HEK293 (cell line): ENCODE results near the gene TERC.

Source experiments
- CTCF ChIA-PET: fragments of 350-600 bp; formaldehyde crosslinking; extraction: SDS; loops from one replicate; lab custom pipeline; 2021; ENCODE audit warnings: antibody characterized with exemption; lab: Yijun Ruan, JAX
- POLR2A ChIA-PET: fragments of 300-600 bp; formaldehyde crosslinking; extraction: SDS; loops from one replicate; lab custom pipeline; 2020; ENCODE audit warnings: antibody characterized with exemption, inconsistent platforms; lab: Yijun Ruan, JAX
- H3K27ac ChIP-seq: fragments of 200-500 bp; sonication (Bioruptor generic); 2 replicates; pipeline ENCODE4 v1.5.1; 2014; ENCODE audit warnings: low read depth, low read length, control low read depth, inconsistent platforms; ENCODE audit errors: extremely low read depth
- H3K36me3 ChIP-seq, 2 experiments: fragments of 200-500 bp in 1 of 2; sonication (Bioruptor generic) in 1 of 2; 1 replicate in 1 of 2; 2 replicates in 1 of 2; pipeline ENCODE4 v1.5.1; 2014 to 2017; ENCODE audit warnings: inconsistent platforms in 2 of 2, low read length in 2 of 2; ENCODE audit not compliant: control insufficient read depth in 2 of 2, insufficient read depth in 1 of 2
- H3K4me1 ChIP-seq: fragments of 200-500 bp; sonication (Bioruptor generic); 2 replicates; pipeline ENCODE4 v1.5.1; 2014; ENCODE audit warnings: mild to moderate bottlenecking, low read length, inconsistent platforms; ENCODE audit not compliant: control insufficient read depth, insufficient read depth
- H3K4me3 ChIP-seq: 2 replicates; pipeline ENCODE4 v1.5.1; 2011; ENCODE audit warnings: low read depth, mild to moderate bottlenecking, control low read depth, low read length, moderate library complexity
- H3K9me3 ChIP-seq: fragments of 200-500 bp; sonication (Bioruptor generic); 2 replicates; pipeline ENCODE4 v1.5.1; 2014; ENCODE audit warnings: low read depth, low read length, inconsistent platforms; ENCODE audit not compliant: control insufficient read depth, insufficient read depth
- EGR2 ChIP-seq: fragments of 450-650 bp; formaldehyde crosslinking; IDR thresholded peaks from 2 replicates; pipeline ENCODE4 v1.5.1; 2016; ENCODE audit warnings: low read depth, missing biosample characterization, missing genetic modification characterization
- PRDM1 ChIP-seq: fragments of 450-650 bp; formaldehyde crosslinking; IDR thresholded peaks from 2 replicates; pipeline ENCODE4; 2016; ENCODE audit warnings: missing biosample characterization, missing genetic modification characterization
- PRDM6 ChIP-seq: fragments of 450-650 bp; formaldehyde crosslinking; IDR thresholded peaks from 2 replicates; pipeline ENCODE4 v1.5.1; 2017; ENCODE audit warnings: missing biosample characterization, missing genetic modification characterization
- SALL2 ChIP-seq: fragments of 450-650 bp; formaldehyde crosslinking; IDR thresholded peaks from 2 replicates; pipeline ENCODE4 v1.5.0; 2017; ENCODE audit warnings: missing biosample characterization, mild to moderate bottlenecking, missing genetic modification characterization, borderline replicate concordance
- ZBTB7A ChIP-seq: fragments of 450-650 bp; formaldehyde crosslinking; IDR thresholded peaks from 2 replicates; pipeline ENCODE4 v1.5.1; 2016; ENCODE audit warnings: low read depth, missing biosample characterization, missing genetic modification characterization
- ZEB2 ChIP-seq: fragments of 450-650 bp; formaldehyde crosslinking; IDR thresholded peaks from 2 replicates; pipeline ENCODE4 v1.5.1; 2016; ENCODE audit warnings: missing biosample characterization, missing genetic modification characterization
- ZFP3 ChIP-seq: fragments of 450-650 bp; formaldehyde crosslinking; IDR thresholded peaks from 2 replicates; pipeline ENCODE4 v1.5.1; 2016; ENCODE audit warnings: low read depth, missing biosample characterization, missing genetic modification characterization
- ZNF132 ChIP-seq: fragments of 450-650 bp; formaldehyde crosslinking; IDR thresholded peaks from 2 replicates; pipeline ENCODE4 v1.5.1; 2017; ENCODE audit warnings: missing biosample characterization, missing genetic modification characterization, borderline replicate concordance
- ZNF140 ChIP-seq: fragments of 450-650 bp; formaldehyde crosslinking; IDR thresholded peaks from 2 replicates; pipeline ENCODE4 v1.5.1; 2016; ENCODE audit warnings: missing biosample characterization, missing genetic modification characterization
- ZNF146 ChIP-seq: fragments of 450-650 bp; formaldehyde crosslinking; IDR thresholded peaks from 2 replicates; pipeline ENCODE4 v1.5.1; 2016; ENCODE audit warnings: missing biosample characterization, missing genetic modification characterization
- ZNF16 ChIP-seq: fragments of 450-650 bp; formaldehyde crosslinking; IDR thresholded peaks from 2 replicates; pipeline ENCODE4 v1.5.1; 2016; ENCODE audit warnings: low read depth, missing biosample characterization, missing genetic modification characterization
- ZNF280C ChIP-seq: fragments of 450-650 bp; formaldehyde crosslinking; IDR thresholded peaks from 2 replicates; pipeline ENCODE4 v1.5.1; 2016; ENCODE audit warnings: missing biosample characterization, missing genetic modification characterization
- ZNF350 ChIP-seq: fragments of 450-650 bp; formaldehyde crosslinking; IDR thresholded peaks from 2 replicates; pipeline ENCODE4 v1.5.0; 2017; ENCODE audit warnings: missing biosample characterization, mild to moderate bottlenecking, missing genetic modification characterization
- ZNF449 ChIP-seq: fragments of 450-650 bp; formaldehyde crosslinking; IDR thresholded peaks from 2 replicates; pipeline ENCODE4 v1.5.1; 2017; ENCODE audit warnings: missing biosample characterization, mild to moderate bottlenecking, missing genetic modification characterization, moderate library complexity
- ZNF513 ChIP-seq: fragments of 450-650 bp; IDR thresholded peaks from 2 replicates; pipeline ENCODE4 v1.5.1; 2018; ENCODE audit warnings: missing biosample characterization, missing genetic modification characterization
- ZNF521 ChIP-seq: fragments of 450-650 bp; formaldehyde crosslinking; IDR thresholded peaks from 2 replicates; pipeline ENCODE4 v1.5.1; 2017; ENCODE audit warnings: missing biosample characterization, mild to moderate bottlenecking, missing genetic modification characterization
- ZNF549 ChIP-seq: fragments of 450-650 bp; IDR thresholded peaks from 2 replicates; pipeline ENCODE4 v1.5.1; 2018; ENCODE audit warnings: missing biosample characterization, missing genetic modification characterization, mild to moderate bottlenecking, inconsistent platforms, moderate library complexity
- ZNF626 ChIP-seq: fragments of 450-650 bp; sonication (Bioruptor Pico); formaldehyde crosslinking; IDR thresholded peaks from 2 replicates; pipeline ENCODE4 v1.5.1; 2018; ENCODE audit warnings: missing biosample characterization, missing genetic modification characterization, inconsistent platforms
- ZNF654 ChIP-seq: fragments of 450-650 bp; formaldehyde crosslinking; IDR thresholded peaks from 2 replicates; pipeline ENCODE4 v1.5.1; 2016; ENCODE audit warnings: low read depth, missing biosample characterization, missing genetic modification characterization
- ZNF692 ChIP-seq: fragments of 450-650 bp; formaldehyde crosslinking; IDR thresholded peaks from 2 replicates; pipeline ENCODE4 v1.5.1; 2016; ENCODE audit warnings: missing biosample characterization, missing genetic modification characterization
- ZNF785 ChIP-seq: fragments of 450-650 bp; formaldehyde crosslinking; IDR thresholded peaks from 2 replicates; pipeline ENCODE4 v1.5.1; 2016; ENCODE audit warnings: missing biosample characterization, missing genetic modification characterization
- ZSCAN18 ChIP-seq: fragments of 450-650 bp; formaldehyde crosslinking; IDR thresholded peaks from 2 replicates; pipeline ENCODE4 v1.5.1; 2016; ENCODE audit warnings: missing biosample characterization, missing genetic modification characterization

TERC gene

GRCh38 chr3:169748670-169749069 is 16.2 kb downstream of the TERC start (continued):
- TF ChIP-seq ZNF280C (tag by site-specific recombination) (no peak), ZNF146 (tag by site-specific recombination) (no peak), SALL2 (tag by site-specific recombination) (no peak), ZNF140 (no peak), ZNF449 (tag by site-specific recombination) (no peak)
- TF ChIP-seq, all 188 proteins: peak for 0

GRCh38 chr3:169746924-169747323 is 17.9 kb downstream of the TERC start:
- no peaks in the 10 kb centered on the region for H3K4me1 ChIP-seq
- H3K27ac ChIP-seq: no peak overlapping the region
- POLR2A ChIA-PET: no interaction called here
- H3K36me3 ChIP-seq: no peaks in the 10 kb centered on the region
- no peak for TF ChIP-seq ZNF626 (tag by site-specific recombination)
- TF ChIP-seq ZNF785 (tag by site-specific recombination): no peak
- no peak for TF ChIP-seq ZNF549 (tag by site-specific recombination)
- no peak for TF ChIP-seq ZFP3 (tag by site-specific recombination)
- no peaks in the 10 kb centered on the region for H3K9me3 ChIP-seq
- CTCF ChIA-PET: interaction anchor here (0.6 kb wide), 1 partner anchor 815 kb away, joined by 3 read pairs; no protein-coding TSS in a partner anchor
- no peak overlapping the region for H3K4me3 ChIP-seq

- Histone ChIP-seq H3K4me1 (no peaks in the 10 kb centered on the region), H3K9me3 (no peaks in the 10 kb centered on the region), H3K36me3 (no peaks in the 10 kb centered on the region), H3K4me3 (no peak overlapping the region), H3K27ac (no peak overlapping the region)
- ChIA-PET POLR2A (interaction anchor here (1.0 kb wide), 1 partner anchor 19 kb away, joined by 3 read pairs; no protein-coding TSS in a partner anchor), CTCF (interaction anchor here (0.6 to 3.5 kb wide), 17 partner anchors 56 to 1320 kb away, joined by 3 to 14 read pairs (median 3); no protein-coding TSS in a partner anchor)
- no peak for TF ChIP-seq ZBTB7A (tag by site-specific recombination)
- no peak for TF ChIP-seq ZNF521 (tag by site-specific recombination)
- TF ChIP-seq ZNF350 (tag by site-specific recombination): no peak
- TF ChIP-seq PRDM6 (tag by site-specific recombination): peak; percentile 82
- TF ChIP-seq ZEB2 (tag by site-specific recombination): no peak
- TF ChIP-seq ZNF654 (tag by site-specific recombination): peak; percentile 86
- TF ChIP-seq PRDM1: no peak
- no peak for TF ChIP-seq ZNF513
- no peak for TF ChIP-seq ZSCAN18 (tag by site-specific recombination)
- TF ChIP-seq EGR2 (tag by site-specific recombination): 0 out of 2 replicates have a peak, but pooled peaks have one; percentile 21
- TF ChIP-seq ZNF692 (tag by site-specific recombination): no peak
- TF ChIP-seq ZNF132 (tag by site-specific recombination): no peak
- no peak for TF ChIP-seq ZNF16
Measured at GRCh38 chr3:169744366-169745054, 20.4 kb downstream of the TERC start.
